Skeletal muscle cell (primary cell): ENCODE results near the gene TNNI3.
A peak's percentile ranks its signal among the peaks of the same experiment; 100 is the strongest.
"Not testable (repeated sequence)": the region's sequence is repeated elsewhere in the genome, so short reads cannot be mapped to it uniquely, and the experiment has no call there.

ENCODE experiments used
- DNase-seq: peaks from one replicate; pipeline ENCODE4 v3.0.0-alpha.2; 2010; ENCODE audit warnings: low read depth
- H3K4me3 ChIP-seq: 2 replicates; pipeline ENCODE4 v1.5.1; 2011; ENCODE audit warnings: low read depth, mild to moderate bottlenecking, control low read depth, low read length, moderate library complexity

The TNNI3 gene

GRCh38 chr19:55116232-55116858, 41.2 kb downstream of the TNNI3 start:
- H3K4me3 ChIP-seq = peak overlapping the region; percentile 92
- no peak for DNase-seq

GRCh38 chr19:55115446-55116065, 42.0 kb downstream of the TNNI3 start:
- H3K4me3 ChIP-seq = peak overlapping the region; percentile 92
- no peak for DNase-seq

GRCh38 chr19:55114566-55115145, 42.9 kb downstream of the TNNI3 start:
- DNase-seq = no peak
- H3K4me3 ChIP-seq = no peak overlapping the region

GRCh38 chr19:55113570-55114039, 43.9 kb downstream of the TNNI3 start:
- no peak overlapping the region for H3K4me3 ChIP-seq
- DNase-seq = peak; percentile 59

GRCh38 chr19:55112777-55113569, 44.6 kb downstream of the TNNI3 start:
- H3K4me3 ChIP-seq = no peak overlapping the region
- DNase-seq = no peak

GRCh38 chr19:55112246-55112776, 45.2 kb downstream of the TNNI3 start:
- no peak overlapping the region for H3K4me3 ChIP-seq

GRCh38 chr19:55111238-55111831, 46.2 kb downstream of the TNNI3 start:
- no peak overlapping the region for H3K4me3 ChIP-seq

More at GRCh38 chr19:55112246-55112776, 45.2 kb downstream of the TNNI3 start:
- DNase-seq = no peak

GRCh38 chr19:55109527-55110291, 47.8 kb downstream of the TNNI3 start:
- H3K4me3 ChIP-seq = no peak overlapping the region
- DNase-seq = no peak

More at GRCh38 chr19:55111238-55111831, 46.2 kb downstream of the TNNI3 start:
- no peak for DNase-seq

- not testable (repeated sequence) for H3K4me3 ChIP-seq, DNase-seq
These were observed 50.3 kb downstream of the TNNI3 start for GRCh38 chr19:55107252-55107651.

GRCh38 chr19:55106591-55106990, 50.9 kb downstream of the TNNI3 start:
- H3K4me3 ChIP-seq = no peak overlapping the region
- no peak for DNase-seq

GRCh38 chr19:55105237-55105636, 52.3 kb downstream of the TNNI3 start:
- no peak for DNase-seq
- H3K4me3 ChIP-seq = no peak overlapping the region

- H3K4me3 ChIP-seq = no peak overlapping the region
- no peak for DNase-seq
These were observed 54.3 kb downstream of the TNNI3 start for GRCh38 chr19:55103190-55103589.
